HepG2 (cell line): Measurements from ENCODE around the gene ISCU. TPM values are rescaled to one million over a fixed set of nuclear protein-coding genes. Genes with fewer than 3 reads are reported as not detected.
A peak's percentile ranks its signal among the peaks of the same experiment; 100 is the strongest.

Experiments used
- ATAC-seq: fragments of 200-7000 bp; cut with Tn5 transposase; 3 replicates; pipeline ENCODE4 v1.9.1; 2020; ENCODE audit warnings: mild to moderate bottlenecking, moderate library complexity
- BruUV-seq: library from RNA; stranded (reverse); fragments of 400-500 nt; replicated peaks from 2 replicates; lab custom pipeline; 2021; lab: Mats Ljungman, UMichigan
- CTCF ChIA-PET: fragments of 300-600 bp; formaldehyde crosslinking; extraction: SDS; loops from one replicate; lab custom pipeline; 2021; ENCODE audit warnings: low total read pairs, inconsistent platforms, low intra/inter-chr PET ratio; lab: Yijun Ruan, JAX
- POLR2A ChIA-PET: fragments of 350-600 bp; sonication (Branson Sonifier 250); formaldehyde crosslinking; loops from one replicate; lab custom pipeline; 2020; ENCODE audit warnings: antibody characterized with exemption, inconsistent platforms; lab: Yijun Ruan, JAX
- DNase-seq: peaks from one replicate; pipeline ENCODE4 v3.0.0-alpha.2; 2015; ENCODE audit warnings: low spot score
- FAIRE-seq: peaks from 3 replicates; lab custom pipeline; 2011; peaks lifted over from hg19 to GRCh38; lab: Jason Lieb, UNC
- H2AFZ ChIP-seq: one replicate; pipeline ENCODE4 v1.6.1; 2011; ENCODE audit warnings: low read length, inconsistent platforms
- H3K27ac ChIP-seq: fragments of 300-600 bp; 3 replicates; pipeline ENCODE4 v1.8.0; 2011; ENCODE audit warnings: mixed run types, mild to moderate bottlenecking, mixed read lengths, low read length, inconsistent platforms; ENCODE audit not compliant: insufficient read depth; ENCODE audit errors: extremely low read length
- H3K27me3 ChIP-seq, 2 experiments: fragments of 200-600 bp in 1 of 2; 2 replicates in 1 of 2; 3 replicates in 1 of 2; pipeline versions ENCODE4 v1.6.0 to v1.8.0; 2011; ENCODE audit warnings: low read length in 2 of 2, mild to moderate bottlenecking in 2 of 2, moderate library complexity in 2 of 2, inconsistent platforms in 1 of 2; ENCODE audit not compliant: insufficient read depth in 2 of 2, control insufficient read depth in 1 of 2
- H3K36me3 ChIP-seq, 2 experiments: fragments of 200-600 bp in 1 of 2; replicated peaks in 1 of 2; 2 replicates in 1 of 2; 3 replicates in 1 of 2; pipeline versions ENCODE4 v1.5.1 to v1.8.0; 2011; ENCODE audit warnings: low read length in 2 of 2, inconsistent platforms in 1 of 2; ENCODE audit not compliant: insufficient read depth in 2 of 2, control insufficient read depth in 1 of 2
- H3K4me1 ChIP-seq: 2 replicates; pipeline ENCODE4 v1.5.1; 2012; ENCODE audit warnings: low read length, inconsistent platforms; ENCODE audit not compliant: insufficient read depth
- H3K4me2 ChIP-seq: 2 replicates; pipeline ENCODE4 v1.6.0; 2011; ENCODE audit warnings: low read depth, low read length, inconsistent platforms
- H3K4me3 ChIP-seq, 3 experiments: fragments of 200-600 bp in 1 of 3; sonication (generic), shearing (Covaris generic) in 1 of 3; replicated peaks in 1 of 3; 2 replicates each; pipeline ENCODE4 v1.5.1; 2011 to 2016; ENCODE audit warnings: low read length in 3 of 3, inconsistent platforms in 2 of 3, low read depth in 2 of 3, mild to moderate bottlenecking in 2 of 3, control low read depth in 1 of 3, mixed read lengths in 1 of 3; ENCODE audit not compliant: insufficient read depth in 1 of 3
- H3K79me2 ChIP-seq: one replicate; pipeline ENCODE4 v1.6.1; 2011; ENCODE audit warnings: low read length, inconsistent platforms; ENCODE audit not compliant: insufficient read depth
- H3K9ac ChIP-seq: 2 replicates; pipeline ENCODE4 v1.6.0; 2011; ENCODE audit warnings: mild to moderate bottlenecking, low read depth, low read length, inconsistent platforms; ENCODE audit not compliant: insufficient read depth
- H3K9me3 ChIP-seq: 2 replicates; pipeline ENCODE4 v1.5.1; 2012; ENCODE audit warnings: mild to moderate bottlenecking, low read length
- H4K20me1 ChIP-seq: 2 replicates; pipeline ENCODE4 v1.6.0; 2011; ENCODE audit warnings: inconsistent platforms, mild to moderate bottlenecking, low read length, moderate library complexity; ENCODE audit not compliant: insufficient read depth
- AGO2 ChIP-seq: fragments of 200-400 bp; formaldehyde crosslinking; optimal IDR thresholded peaks from 2 replicates; pipeline ENCODE3; 2017; ENCODE audit warnings: mild to moderate bottlenecking, low read depth, low read length, moderate library complexity
- ARNTL ChIP-seq: sonication (generic); formaldehyde crosslinking; IDR thresholded peaks from 2 replicates; pipeline ENCODE4 v1.4.0; 2020; ENCODE audit warnings: mild to moderate bottlenecking, missing genetic modification reagents
- MIER2 ChIP-seq: IDR thresholded peaks from 2 replicates; pipeline ENCODE4 v1.6.1; 2016; ENCODE audit warnings: missing biosample characterization, missing genetic modification reagents
- RCOR2 ChIP-seq: IDR thresholded peaks from 2 replicates; pipeline ENCODE4 v1.6.1; 2016; ENCODE audit warnings: missing biosample characterization, missing genetic modification reagents
- WIZ ChIP-seq: sonication (generic); formaldehyde crosslinking; IDR thresholded peaks from 2 replicates; pipeline ENCODE4 v1.5.1; 2020; ENCODE audit warnings: mild to moderate bottlenecking, missing genetic modification reagents
- YY1 ChIP-seq: IDR thresholded peaks from 2 replicates; pipeline ENCODE4 v1.6.1; 2011; ENCODE audit warnings: low read length, low read depth, moderate library complexity, mild to moderate bottlenecking; ENCODE audit not compliant: insufficient read depth, insufficient replicate concordance
- ZFP82 ChIP-seq: sonication (generic); formaldehyde crosslinking; IDR thresholded peaks from 2 replicates; pipeline ENCODE4 v1.5.1; 2020; ENCODE audit warnings: mild to moderate bottlenecking, missing genetic modification reagents, borderline replicate concordance
- ZFYVE20 ChIP-seq: sonication (generic); formaldehyde crosslinking; IDR thresholded peaks from 2 replicates; pipeline ENCODE4 v1.8.0; 2023; ENCODE audit warnings: low read depth, mild to moderate bottlenecking, moderate library complexity, missing genetic modification reagents, borderline replicate concordance
- ZNF138 ChIP-seq: sonication (generic); formaldehyde crosslinking; IDR thresholded peaks from 2 replicates; pipeline ENCODE4 v1.5.0; 2020; ENCODE audit warnings: mild to moderate bottlenecking, low read depth, missing genetic modification reagents
- ZNF235 ChIP-seq: sonication (generic); formaldehyde crosslinking; IDR thresholded peaks from 2 replicates; pipeline ENCODE4 v1.8.1; 2023; ENCODE audit warnings: mild to moderate bottlenecking, missing genetic modification reagents, borderline replicate concordance
- ZNF281 ChIP-seq: sonication (generic); formaldehyde crosslinking; IDR thresholded peaks from 2 replicates; pipeline ENCODE4 v1.4.0; 2020; ENCODE audit warnings: missing genetic modification reagents, borderline replicate concordance
- ZNF550 ChIP-seq: sonication (generic); formaldehyde crosslinking; IDR thresholded peaks from 2 replicates; pipeline ENCODE4 v1.4.0; 2020; ENCODE audit warnings: mild to moderate bottlenecking, missing genetic modification reagents, borderline replicate concordance
- ZSCAN29 ChIP-seq: sonication (generic); formaldehyde crosslinking; conservative IDR thresholded peaks from 2 replicates; pipeline ENCODE4 v1.4.0; 2020; ENCODE audit warnings: mild to moderate bottlenecking, missing genetic modification reagents
- WGBS: methylation state at CpG from one replicate; pipeline ENCODE4 v1.1.6; 2017; ENCODE audit warnings: low lambda C conversion rate; 5-methylcytosine and 5-hydroxymethylcytosine counted together
- in situ Hi-C: cut with HindIII; loops from 2 replicates; pipeline ENCODE4 v1.10.0; 2017; ENCODE audit warnings: low pct_unique_long_range_greater_than_20kb; ENCODE audit not compliant: extremely low pct_ligation_motif_present
- intact Hi-C: fragments of 100-400 bp; cut with micrococcal nuclease; formaldehyde crosslinking; loops from one replicate; pipeline ENCODE4 v1.10.0; 2022; ENCODE audit not compliant: unreplicated experiment
- polyA plus RNA-seq, 8 experiments: library from polyadenylated mRNA; depleted of rRNA in 3 of 8; stranded (reverse) in 7 of 8; unstranded in 1 of 8; fragments of >200 nt; fragmentation: Illumina TruSeq in 4 of 8; extraction: Trizol in 4 of 8; gene quantifications; 2 replicates each; pipeline versions ENCODE4 v1.2.1 to v1.2.3, GENCODE V29; 2011 to 2016; ENCODE audit warnings: low read depth in 4 of 8, missing spikeins in 1 of 8, mixed read lengths in 1 of 8; ENCODE audit not compliant: insufficient read depth in 1 of 8
- total RNA-seq, 5 experiments: library from RNA; depleted of rRNA; stranded (reverse); fragments of >200 nt; fragmentation: Illumina TruSeq; extraction: Trizol; gene quantifications; 2 replicates each; pipeline ENCODE4 v1.2.3, GENCODE V29; 2016; ENCODE audit warnings: low read depth in 1 of 5
- TF ChIP-seq, protein P1 (sequence below): sonication (generic); formaldehyde crosslinking; IDR thresholded peaks from 2 replicates; pipeline ENCODE4 v1.8.0; 2022; ENCODE audit warnings: missing genetic modification reagents, mild to moderate bottlenecking, inconsistent platforms, borderline replicate concordance
- TF ChIP-seq, protein P2 (sequence below): sonication (generic); formaldehyde crosslinking; IDR thresholded peaks from 2 replicates; pipeline ENCODE4 v1.9.0; 2021; ENCODE audit warnings: missing genetic modification reagents, borderline replicate concordance

The ISCU gene
- total and polyA plus RNA-seq, 2 of the 13 experiments (the other 11 are each of a cell fraction or from before 2014, with no cell fraction given) = 94.4 to 107 TPM

- FAIRE-seq = peak; percentile 77
- ChIA-PET POLR2A (interaction anchor here (1.2 kb wide), 1 partner anchor 47 kb away, joined by 6 read pairs; the partner anchor contains the start of gene ISCU), CTCF (no interaction called here)
- Histone ChIP-seq H3K9ac (peak within 1 kb of the TSS; percentile 86), H3K27ac (peak within 1 kb of the TSS; percentile 54), H3K4me2 (peak within 1 kb of the TSS; percentile 95), H4K20me1 (no peaks in the 10 kb centered on the region; the same call in 1 of the 2 replicates), H3K9me3 (no peaks in the 10 kb centered on the region), H3K27me3 (no peaks in the 10 kb centered on the region), H3K36me3 (peaks cover 10 to 21% of the 10 kb centered on the region in 2 experiments), H3K4me1 (peaks cover 21% of the 10 kb centered on the region), H3K4me3 (peak within 1 kb of the TSS; percentile 65 to 99 (median 88)), H2AFZ (peak within 1 kb of the TSS; percentile 51), H3K79me2 (no peaks in the 10 kb centered on the region)
- intact Hi-C loops = loop anchor here (2.0 kb wide), 1 partner anchor 202 kb away; no protein-coding TSS in a partner anchor
- in situ Hi-C loops = no loop called here
- TSS peak; percentile 85 for BruUV-seq
- peak; percentile 89 for ATAC-seq
- peak; percentile 97 for DNase-seq
- WGBS = 1% methylated on average over 49 of the region's 67 CpGs
- TF ChIP-seq ZFP82 (no peak), ZSCAN29 (CRISPR knock-in tag) (no peak), ZNF550 (CRISPR knock-in tag) (no peak), WIZ (CRISPR knock-in tag) (0 out of 2 replicates have a peak, but pooled peaks have one; percentile 45), ZFYVE20 (no peak), ZNF281 (CRISPR knock-in tag) (no peak), YY1 (peak; percentile 14), AGO2 (no peak), ZNF138 (no peak), ARNTL (CRISPR knock-in tag) (no peak), RCOR2 (CRISPR knock-in tag) (no peak), ZNF235 (CRISPR knock-in tag) (peak; percentile 22; the same call in 1 of the 2 replicates), MIER2 (CRISPR knock-in tag) (no peak)
- TF ChIP-seq, protein P1, sequence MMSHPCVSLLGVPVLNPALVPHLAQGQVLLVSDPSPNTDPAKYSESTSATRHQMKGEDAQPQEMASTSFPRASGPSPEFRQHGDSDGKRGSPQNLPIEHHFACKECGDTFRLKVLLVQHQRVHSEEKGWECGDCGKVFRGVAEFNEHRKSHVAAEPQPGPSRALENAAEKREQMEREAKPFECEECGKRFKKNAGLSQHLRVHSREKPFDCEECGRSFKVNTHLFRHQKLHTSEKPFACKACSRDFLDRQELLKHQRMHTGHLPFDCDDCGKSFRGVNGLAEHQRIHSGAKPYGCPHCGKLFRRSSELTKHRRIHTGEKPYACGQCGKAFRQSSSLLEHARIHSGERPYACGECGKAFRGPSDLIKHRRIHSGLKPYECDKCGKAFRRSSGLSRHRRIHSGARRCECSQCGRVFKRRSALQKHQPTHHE (CRISPR knock-in tag) = no peak
- TF ChIP-seq, protein P2, sequence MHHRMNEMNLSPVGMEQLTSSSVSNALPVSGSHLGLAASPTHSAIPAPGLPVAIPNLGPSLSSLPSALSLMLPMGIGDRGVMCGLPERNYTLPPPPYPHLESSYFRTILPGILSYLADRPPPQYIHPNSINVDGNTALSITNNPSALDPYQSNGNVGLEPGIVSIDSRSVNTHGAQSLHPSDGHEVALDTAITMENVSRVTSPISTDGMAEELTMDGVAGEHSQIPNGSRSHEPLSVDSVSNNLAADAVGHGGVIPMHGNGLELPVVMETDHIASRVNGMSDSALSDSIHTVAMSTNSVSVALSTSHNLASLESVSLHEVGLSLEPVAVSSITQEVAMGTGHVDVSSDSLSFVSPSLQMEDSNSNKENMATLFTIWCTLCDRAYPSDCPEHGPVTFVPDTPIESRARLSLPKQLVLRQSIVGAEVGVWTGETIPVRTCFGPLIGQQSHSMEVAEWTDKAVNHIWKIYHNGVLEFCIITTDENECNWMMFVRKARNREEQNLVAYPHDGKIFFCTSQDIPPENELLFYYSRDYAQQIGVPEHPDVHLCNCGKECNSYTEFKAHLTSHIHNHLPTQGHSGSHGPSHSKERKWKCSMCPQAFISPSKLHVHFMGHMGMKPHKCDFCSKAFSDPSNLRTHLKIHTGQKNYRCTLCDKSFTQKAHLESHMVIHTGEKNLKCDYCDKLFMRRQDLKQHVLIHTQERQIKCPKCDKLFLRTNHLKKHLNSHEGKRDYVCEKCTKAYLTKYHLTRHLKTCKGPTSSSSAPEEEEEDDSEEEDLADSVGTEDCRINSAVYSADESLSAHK (CRISPR knock-in tag) = no peak
These were observed 47.2 kb upstream of the ISCU start, which contains the start of gene FICD for GRCh38 chr12:108514973-108515814. TSS of gene FICD (plus strand) at chr12:108515277. CDS start at chr12:108516973, 1,696 bp downstream.
